HCEC 1CT (cell line): Measurements from ENCODE around the gene BRSK2.

Source experiments
- DNase-seq: peaks from one replicate; pipeline ENCODE4 v3.0.0-alpha.2; 2017

BRSK2 gene

GRCh38 chr11:1469911-1470680, 80.4 kb downstream of the BRSK2 start:
- no peak for DNase-seq

- DNase-seq, result no peak
Measured at GRCh38 chr11:1470681-1471611, 81.2 kb downstream of the BRSK2 start.

GRCh38 chr11:1471736-1472135, 82.0 kb downstream of the BRSK2 start:
- no peak for DNase-seq

- no peak for DNase-seq
Measured at GRCh38 chr11:1472180-1473005, 82.7 kb downstream of the BRSK2 start.

- no peak for DNase-seq
Measured at GRCh38 chr11:1473011-1473628, 83.4 kb downstream of the BRSK2 start.

GRCh38 chr11:1473786-1474185, 84.1 kb downstream of the BRSK2 start:
- no peak for DNase-seq

- DNase-seq, result no peak
Measured at GRCh38 chr11:1475841-1476240, 86.1 kb downstream of the BRSK2 start.

GRCh38 chr11:1476940-1477736, 87.4 kb downstream of the BRSK2 start:
- no peak for DNase-seq

- DNase-seq, result no peak
Measured at GRCh38 chr11:1478011-1478410, 88.3 kb downstream of the BRSK2 start.

GRCh38 chr11:1478544-1478943, 88.8 kb downstream of the BRSK2 start:
- no peak for DNase-seq

GRCh38 chr11:1479006-1479677, 89.4 kb downstream of the BRSK2 start:
- DNase-seq, result no peak

GRCh38 chr11:1479678-1480118, 90.0 kb downstream of the BRSK2 start:
- DNase-seq, result no peak

- DNase-seq, result no peak
Measured at GRCh38 chr11:1480191-1480554, 90.4 kb downstream of the BRSK2 start.

- DNase-seq, result no peak
Measured at GRCh38 chr11:1480555-1481482, 91.1 kb downstream of the BRSK2 start.

GRCh38 chr11:1481483-1481825, 91.7 kb downstream of the BRSK2 start:
- DNase-seq, result no peak

GRCh38 chr11:1481861-1482441, 92.2 kb downstream of the BRSK2 start:
- DNase-seq, result no peak

- no peak for DNase-seq
Measured at GRCh38 chr11:1482581-1483444, 93.1 kb downstream of the BRSK2 start.

- DNase-seq, result no peak
Measured at GRCh38 chr11:1483445-1483961, 93.8 kb downstream of the BRSK2 start.
